Femur (tissue), 1 donor: ENCODE results near the gene EDEM1.
"Not testable (repeated sequence)": the region's sequence is repeated elsewhere in the genome, so short reads cannot be mapped to it uniquely, and the experiment has no call there.

ENCODE experiments used
- DNase-seq: peaks from one replicate; pipeline ENCODE4 v3.0.0-alpha.2; 2017

Gene EDEM1

DNA sequence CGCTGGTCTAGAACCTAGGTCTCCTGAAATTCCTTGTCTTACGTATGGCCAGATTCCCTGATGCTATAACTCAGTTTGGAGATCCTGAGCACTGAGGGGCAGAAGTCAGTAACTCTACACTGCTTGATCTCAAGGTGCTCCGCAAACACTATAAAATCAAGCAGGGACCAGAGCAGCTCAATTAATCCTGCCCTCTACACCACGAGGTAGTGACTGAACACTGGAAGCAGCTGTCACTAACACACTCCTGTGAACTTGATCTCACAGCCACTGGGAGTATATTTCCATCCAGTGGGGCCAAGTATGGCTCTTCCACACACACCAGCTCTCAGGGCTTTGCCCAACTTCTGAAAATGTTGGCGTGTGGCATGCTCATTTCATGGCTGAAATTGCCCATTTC, 51.0 kb downstream of the EDEM1 start:
- DNase-seq, result no peak

DNA sequence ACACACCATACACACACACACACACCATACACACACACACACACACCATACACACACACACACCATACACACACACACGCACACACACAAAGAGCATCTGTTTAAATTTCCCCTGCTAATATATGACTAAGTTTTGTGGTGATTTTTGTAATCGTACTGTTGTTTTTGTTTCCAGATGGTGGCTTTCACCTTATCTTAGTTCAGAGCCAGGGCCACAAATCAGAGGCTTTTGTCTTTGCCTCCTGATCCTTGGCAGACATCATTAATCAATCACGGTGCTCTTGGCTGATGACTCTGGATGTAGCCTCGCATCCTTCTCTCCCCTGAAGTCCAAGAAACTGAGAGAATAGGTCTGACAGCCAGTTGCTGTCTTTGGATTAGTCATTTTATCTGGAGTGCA, 52.1 kb downstream of the EDEM1 start:
- DNase-seq, result no peak

DNA sequence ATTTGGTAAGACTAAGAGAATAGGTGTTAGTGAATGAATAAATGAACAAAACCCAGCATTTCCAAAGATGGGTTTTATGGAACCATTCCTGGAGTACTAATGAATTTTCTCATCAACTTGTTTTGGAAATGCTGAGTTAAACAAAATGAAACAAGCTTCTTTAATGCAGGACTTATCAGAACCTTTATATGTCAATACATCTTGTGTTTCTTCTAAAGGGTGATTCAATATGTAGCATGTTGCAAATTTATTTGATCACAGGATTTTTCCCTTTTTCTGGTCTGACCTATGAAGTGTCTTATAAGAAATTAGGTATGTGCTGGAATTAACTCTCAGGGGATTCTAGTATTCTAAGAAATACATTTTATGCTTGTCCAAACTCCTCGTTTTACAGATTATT, 53.2 kb downstream of the EDEM1 start:
- no peak for DNase-seq

DNA sequence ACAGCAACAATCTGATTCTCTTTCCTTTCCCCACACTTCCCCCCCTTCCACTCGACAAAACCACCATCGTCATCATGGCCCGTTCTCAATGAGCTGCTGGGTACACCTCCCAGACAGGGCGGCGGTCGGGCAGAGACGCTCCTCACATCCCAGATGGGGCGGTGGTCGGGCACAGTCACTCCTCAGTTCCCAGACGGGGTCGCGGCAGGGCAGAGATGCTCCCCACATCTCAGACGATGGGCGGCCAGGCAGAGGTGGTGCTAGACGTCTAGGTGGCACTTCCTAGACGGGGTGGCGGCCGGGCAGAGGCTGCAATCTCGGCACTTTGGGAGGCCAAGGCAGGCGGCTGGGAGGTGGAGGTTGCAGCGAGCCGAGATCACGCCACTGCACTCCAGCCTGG, 55.3 kb downstream of the EDEM1 start:
- not testable (repeated sequence) for DNase-seq

DNA sequence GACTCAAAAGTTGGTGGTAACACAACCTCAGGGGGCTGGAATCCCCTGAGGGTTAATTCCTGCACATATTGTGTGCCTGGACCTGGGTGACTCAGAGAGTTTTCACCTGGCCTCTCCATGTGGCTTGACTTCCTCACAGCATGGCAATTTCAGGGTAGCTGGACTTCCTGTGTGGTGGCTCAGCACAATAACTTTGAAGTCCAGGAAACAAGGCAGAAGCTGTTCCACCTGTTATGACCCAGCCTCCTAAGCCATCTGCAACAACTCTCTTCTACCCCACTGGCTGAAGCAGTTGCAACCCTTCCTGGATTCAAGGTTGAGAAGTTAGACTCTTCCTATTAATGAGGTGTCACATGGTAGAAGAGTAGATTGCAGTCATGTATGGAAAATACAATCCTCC, 58.4 kb downstream of the EDEM1 start:
- DNase-seq, result no peak

DNA sequence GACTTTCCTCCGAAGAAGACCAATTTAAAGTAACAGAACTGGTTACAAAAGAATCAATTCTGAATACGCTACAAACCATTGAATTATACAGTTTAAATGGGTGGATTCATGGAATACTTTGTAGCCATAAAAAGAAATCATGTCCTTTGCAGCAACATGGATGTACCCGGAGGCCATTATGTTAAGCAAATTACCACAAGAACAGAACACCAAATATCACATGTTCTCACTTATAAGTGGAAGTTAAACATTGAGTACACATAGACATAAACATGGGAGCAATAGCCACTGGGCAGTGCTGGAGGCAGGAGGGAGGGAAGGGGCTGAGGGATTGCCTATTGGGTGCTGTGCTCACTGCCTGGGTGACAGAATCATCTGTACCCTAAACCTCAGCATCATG, 61.3 kb downstream of the EDEM1 start:
- no peak for DNase-seq

DNA sequence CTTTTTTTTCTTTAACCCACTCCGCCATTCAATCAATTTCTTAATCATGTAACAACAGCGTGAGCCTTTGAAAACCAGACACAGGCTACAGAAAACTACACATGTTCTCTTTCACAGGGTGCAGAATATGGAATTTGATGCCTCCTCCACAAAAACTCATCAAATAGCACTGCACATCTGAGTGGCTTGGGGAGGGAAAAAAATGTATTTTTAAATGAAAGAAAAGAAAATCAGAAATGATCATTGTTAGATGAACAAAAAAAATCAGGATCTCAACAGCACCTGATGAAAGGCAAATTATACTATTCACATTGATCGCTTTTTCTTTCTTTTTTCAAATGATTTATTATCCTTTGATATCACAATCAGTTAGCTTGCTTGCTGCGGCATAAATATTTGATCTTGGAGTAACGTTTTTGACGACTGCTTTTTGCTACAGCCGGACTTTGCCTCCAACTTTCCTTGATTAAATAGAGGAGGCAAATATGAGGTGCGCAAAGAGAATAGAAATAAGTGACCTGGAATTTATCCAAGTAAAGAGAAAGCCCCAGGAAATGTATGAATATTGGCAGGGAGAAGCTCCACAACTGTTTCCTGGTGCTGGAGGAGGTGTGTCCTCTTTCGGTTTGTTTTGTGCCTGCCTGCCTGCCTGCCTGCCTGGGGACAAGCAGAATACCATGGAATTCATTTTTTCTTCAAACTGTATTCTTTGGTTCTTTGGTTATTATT, 63.1 kb downstream of the EDEM1 start:
- no peak for DNase-seq

DNA sequence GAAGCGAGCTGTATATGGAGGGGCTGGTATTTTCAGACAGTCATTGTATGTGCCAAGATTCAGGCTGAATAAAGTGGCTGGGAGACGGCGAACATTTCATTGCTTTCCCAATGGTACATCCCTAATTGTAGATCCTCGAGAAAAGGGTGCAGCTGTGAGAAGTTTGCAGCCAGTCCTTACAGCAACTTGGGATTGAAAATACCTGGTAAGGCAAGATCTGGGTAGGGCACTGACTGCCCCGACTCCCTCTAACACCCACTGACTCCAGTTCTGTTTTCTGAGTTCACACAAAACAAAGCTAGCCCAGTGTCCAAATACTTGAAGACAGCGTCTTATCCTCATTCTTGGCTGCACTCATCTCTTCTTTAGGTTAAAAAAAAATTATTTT, 63.7 kb downstream of the EDEM1 start:
- no peak for DNase-seq

DNA sequence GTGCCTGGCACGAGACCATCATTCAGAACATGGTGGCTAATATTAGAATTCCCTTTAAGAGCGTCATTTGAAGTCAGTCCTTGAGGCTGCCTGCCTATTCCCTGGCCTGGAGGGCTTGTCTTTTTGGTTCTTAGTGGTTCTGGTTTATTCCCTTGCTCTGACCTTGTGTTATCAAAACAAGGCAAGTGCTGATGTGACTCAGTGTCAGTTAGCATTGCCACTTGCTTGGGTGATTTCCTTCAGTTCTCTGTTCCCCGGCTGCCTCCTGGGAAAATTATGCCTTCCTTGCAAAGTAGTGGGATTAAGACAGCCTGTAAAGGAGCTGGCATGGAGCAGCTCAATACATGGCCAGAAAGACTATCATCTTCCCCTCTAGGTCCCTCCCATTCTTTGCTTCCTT, 64.6 kb downstream of the EDEM1 start:
- DNase-seq, result no peak

DNA sequence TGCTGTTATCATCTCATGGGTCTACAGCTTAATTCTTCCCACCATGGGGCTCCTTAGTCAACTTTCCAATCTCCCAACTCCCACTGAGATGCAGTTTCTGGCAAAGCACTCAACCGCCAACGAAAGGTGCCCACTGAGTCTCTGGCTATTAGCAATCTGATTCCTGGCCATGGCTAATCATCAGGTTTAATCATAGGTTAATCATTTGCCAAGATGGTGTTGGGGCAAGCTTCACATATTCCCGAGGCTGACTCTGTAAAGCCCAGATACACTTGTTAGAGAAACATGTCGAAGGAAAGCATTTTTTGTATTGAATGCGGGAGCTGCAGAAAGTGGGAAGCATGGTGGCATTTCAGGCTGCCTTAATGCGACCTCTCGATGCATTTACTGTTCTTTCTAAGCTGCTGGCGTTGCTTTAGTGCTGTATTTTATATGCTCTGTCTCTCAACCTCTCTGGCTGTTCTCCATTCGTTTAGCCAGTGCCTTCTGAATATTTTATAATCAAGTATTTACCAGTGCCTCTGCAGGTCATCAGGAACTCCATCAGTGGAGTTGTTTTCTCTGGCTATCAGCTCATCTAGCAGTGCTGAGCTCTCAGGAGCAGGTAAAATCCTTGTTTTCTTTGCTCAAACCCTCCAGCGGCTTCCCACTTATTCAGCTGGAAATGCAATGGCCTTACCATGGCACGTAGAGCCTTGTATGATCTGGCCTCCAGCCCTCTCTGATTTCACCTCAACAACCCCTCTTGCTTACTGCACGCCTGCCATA, 67.0 kb downstream of the EDEM1 start:
- DNase-seq, result no peak

DNA sequence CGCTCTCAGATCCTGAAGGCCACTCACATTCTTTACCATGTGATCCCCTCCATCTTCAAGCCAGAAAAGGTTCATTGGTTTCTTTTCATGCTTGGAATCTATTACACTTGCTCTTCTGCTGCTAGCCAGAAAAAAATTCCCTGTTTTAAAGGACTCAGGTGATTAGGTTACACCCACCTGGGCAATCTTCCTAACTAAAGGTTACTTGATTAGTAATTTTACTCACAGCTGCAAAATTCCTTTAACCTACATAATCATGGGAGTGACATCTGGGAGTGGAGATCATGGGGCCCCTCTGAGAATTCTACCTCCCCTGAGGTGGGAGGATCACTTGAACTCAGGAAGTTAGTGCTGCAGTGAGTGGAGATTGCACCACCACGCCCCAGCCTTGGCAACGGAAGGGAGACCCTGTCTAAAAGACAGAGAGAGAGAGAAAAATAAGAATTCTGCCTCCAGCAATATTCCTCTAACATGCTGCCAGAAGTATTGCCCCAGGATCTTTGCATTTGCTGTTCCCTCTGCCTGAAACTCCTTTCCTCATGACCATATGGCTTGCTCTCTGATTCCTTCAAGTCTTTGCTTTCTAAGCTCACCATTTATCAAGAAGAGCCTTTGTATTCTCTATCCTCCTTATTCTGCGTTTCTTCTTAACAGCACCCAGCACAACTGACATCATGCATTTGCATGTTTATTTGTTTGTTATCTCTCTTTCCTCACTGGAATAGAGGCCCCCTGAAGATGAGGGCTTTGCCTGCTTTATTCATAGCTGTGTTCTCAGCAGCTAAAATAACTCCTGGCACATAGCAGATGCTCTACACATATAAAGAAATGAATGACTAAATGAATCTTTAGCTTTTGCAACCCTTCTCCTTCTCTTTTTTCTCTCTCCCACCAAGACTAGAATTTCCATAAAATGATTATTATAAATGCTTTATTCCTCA, 68.2 kb downstream of the EDEM1 start:
- DNase-seq, result no peak

DNA sequence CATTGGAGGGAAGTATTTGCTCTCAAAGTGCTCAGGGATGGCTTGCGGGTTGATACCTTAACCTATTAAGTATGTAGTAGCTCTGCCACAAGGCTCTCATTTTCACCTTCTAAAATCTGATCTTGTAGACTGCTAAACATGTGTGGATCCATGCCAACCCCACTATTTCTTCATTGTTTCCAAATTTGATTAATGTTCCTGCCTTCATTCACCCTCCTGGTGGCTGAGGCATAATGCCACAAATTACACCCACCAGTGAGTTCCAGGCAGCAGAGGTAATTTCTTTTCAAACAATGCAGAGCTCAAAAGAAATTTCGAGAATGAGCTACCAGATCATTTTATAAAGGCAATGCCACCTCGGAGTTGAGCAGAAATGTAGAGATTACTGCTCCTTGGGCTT, 71.0 kb downstream of the EDEM1 start:
- DNase-seq, result no peak

DNA sequence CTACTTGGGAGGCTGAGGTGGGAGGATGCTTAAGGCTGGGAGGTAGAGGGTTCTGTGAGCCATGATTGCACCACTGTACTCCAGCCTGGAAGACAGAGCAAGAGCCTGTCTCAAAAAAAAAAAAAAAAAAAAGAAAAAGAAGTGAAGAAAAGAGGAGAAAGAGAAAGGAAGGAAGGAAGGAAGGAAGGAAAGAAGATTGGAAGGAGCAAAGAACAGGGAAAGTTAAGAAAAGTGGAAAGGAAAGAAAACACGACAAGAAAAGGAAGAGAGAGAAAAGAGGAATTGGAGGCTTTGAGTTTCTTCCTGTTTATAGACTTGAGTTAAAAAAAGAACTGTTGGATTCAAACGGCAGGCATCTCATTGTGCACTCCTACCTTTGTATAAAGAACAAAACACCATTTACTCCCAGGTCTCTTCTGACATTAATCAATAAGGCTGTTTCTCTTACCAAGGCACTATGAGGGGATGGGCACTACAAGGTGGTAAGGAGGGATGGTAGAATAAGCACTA, 73.5 kb downstream of the EDEM1 start:
- no peak for DNase-seq

DNA sequence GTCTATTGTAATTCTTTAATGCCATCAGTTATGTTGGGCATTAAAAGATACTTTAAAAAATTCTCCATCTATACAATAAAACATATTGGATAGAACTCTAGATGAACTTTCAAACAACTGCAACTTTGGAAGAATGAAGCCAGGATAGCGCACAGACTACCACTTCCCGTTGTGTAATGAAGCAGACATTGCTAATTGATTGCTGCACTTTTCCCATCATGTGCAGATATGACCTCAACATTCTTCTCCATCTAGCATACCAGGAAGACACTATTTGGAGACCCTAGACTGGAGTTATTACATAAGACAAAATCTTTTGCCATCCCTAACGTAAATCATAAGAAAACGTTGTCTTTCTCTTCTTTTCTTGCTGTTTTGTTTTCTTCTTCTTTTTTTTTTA, 75.0 kb downstream of the EDEM1 start:
- DNase-seq, result no peak

DNA sequence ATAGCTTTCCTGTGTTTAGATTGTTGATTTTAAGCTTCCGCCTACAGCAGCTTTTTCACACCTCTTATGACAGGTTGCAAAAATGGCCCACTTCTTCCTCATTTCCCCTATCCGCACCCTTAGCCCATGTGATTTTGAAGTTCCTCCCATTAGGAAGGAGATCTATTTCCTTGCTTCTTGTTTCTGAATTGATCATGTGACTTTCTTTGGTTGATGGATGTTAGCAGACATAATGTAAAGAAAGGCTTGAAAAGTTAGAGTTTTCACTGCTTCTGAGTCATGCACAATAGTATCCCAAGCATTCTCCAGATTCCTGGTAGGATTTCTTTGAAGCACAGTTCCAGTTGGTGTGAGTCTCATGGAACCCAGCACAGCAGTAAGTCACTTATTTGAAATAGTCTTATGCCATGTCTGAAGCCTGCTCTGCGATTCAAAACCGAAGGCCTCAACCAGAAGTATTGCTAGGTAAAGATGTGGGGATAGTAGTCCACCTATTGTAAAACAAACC, 76.6 kb downstream of the EDEM1 start:
- DNase-seq, result no peak

DNA sequence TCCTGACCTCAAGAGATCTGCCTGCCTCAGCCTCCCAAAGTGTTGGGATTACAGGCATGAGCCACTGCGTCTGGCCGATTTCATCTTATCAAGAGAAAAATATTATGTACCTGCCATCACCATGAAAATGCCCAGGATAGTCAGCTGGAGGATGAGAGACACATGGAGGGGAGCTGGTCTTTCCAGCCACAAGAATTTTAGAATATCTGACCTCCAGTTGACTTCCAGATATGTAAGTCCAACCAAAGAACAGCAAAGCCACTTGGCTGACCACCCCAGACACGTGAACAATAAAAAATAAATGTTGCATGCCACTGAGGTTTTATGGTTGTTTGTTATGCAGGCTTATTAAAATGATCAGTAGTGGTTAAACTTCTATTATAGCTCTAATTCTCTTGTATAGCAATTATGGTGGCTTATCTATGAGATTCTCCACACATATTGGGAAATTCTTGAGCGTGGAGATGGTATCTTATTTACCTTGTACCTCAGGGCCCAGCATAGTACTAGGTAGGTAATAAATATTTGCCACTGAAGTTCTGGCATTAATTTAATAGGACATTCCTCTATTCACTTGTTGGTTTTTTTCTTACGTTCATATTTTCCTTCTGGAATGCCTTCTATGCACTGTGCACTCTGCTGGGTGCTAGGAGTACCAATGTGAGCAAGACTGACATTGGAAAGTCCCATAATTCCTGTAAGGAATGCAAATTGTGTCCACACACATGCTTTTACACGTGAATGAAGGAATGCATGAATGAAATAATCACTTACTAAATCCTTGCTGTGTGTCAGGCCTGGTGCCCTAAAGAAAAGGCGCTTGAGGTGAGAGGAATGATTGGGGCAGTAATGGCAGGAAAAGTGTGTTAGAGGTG, 77.6 kb downstream of the EDEM1 start:
- DNase-seq, result no peak

DNA sequence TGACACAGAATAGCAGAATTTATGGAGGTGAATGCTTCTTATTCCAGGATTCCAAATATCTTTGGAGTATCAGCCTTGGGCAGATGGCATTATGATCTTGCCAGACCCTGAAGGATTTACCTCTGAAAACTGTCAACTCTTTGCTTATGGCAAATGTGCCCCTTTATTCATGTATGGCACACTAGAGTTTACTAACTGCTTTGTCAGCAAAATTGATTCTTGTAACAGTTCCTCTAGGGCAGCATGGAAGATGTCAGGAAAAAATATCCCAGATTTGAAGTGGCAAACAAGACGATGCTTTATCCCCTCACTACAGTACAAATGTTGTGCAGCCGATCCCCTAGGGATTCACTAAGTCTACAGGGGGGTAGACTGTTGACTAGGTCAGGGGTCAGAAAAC, 79.7 kb downstream of the EDEM1 start:
- DNase-seq, result no peak

DNA sequence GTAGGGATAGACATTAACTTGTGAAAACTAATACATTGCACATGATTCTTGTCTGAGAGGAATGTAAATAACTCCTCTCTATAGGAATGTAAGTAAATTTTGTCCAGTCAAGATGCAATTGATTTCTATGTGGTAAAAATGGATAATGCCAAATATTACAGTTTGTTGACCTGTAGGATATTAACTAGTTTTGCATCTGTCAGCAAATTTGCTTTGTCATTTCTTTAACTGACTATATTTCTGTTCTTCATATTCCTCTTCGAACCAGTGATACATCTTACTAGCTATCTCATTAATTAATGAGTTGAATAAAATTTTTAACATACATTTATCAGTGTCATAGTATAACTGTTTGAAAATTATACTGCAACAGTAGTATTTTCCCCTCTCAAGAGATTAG, 80.4 kb downstream of the EDEM1 start:
- no peak for DNase-seq
